GM12878 (cell line): ENCODE results near the gene TBCK. TPM values are rescaled to one million over a fixed set of nuclear protein-coding genes. Genes with fewer than 3 reads are reported as not detected.
"Not testable (repeated sequence)": the region's sequence is repeated elsewhere in the genome, so short reads cannot be mapped to it uniquely, and the experiment has no call there.

Experiments
- ATAC-seq: fragments of 200-7000 bp; cut with Tn5 transposase; 3 replicates; pipeline ENCODE4 v1.9.1; 2020; ENCODE audit warnings: mild to moderate bottlenecking, moderate library complexity
- BruUV-seq: library from RNA; stranded (reverse); fragments of 400-500 nt; replicated peaks from 2 replicates; lab custom pipeline; 2021; lab: Mats Ljungman, UMichigan
- CTCF ChIA-PET: fragments of 300-600 bp; sonication (Branson Sonifier 250); formaldehyde crosslinking; extraction: SDS; loops from one replicate; lab custom pipeline; 2021; ENCODE audit warnings: inconsistent platforms; lab: Yijun Ruan, JAX
- POLR2A ChIA-PET: fragments of 350-600 bp; formaldehyde crosslinking; extraction: SDS; loops from one replicate; lab custom pipeline; 2021; ENCODE audit warnings: inconsistent platforms; lab: Charles Lee
- RAD21 ChIA-PET: fragments of 300-600 bp; sonication (Branson Sonifier 250); formaldehyde crosslinking; loops from one replicate; lab custom pipeline; 2023; ENCODE audit warnings: antibody characterized with exemption; ENCODE audit not compliant: unreplicated experiment; lab: Charles Lee
- SMC1A ChIA-PET: fragments of 300-600 bp; sonication (Branson Sonifier 250); formaldehyde crosslinking; loops from one replicate; lab custom pipeline; 2023; ENCODE audit not compliant: unreplicated experiment, uncharacterized antibody; lab: Charles Lee
- DNase-seq: peaks from one replicate; pipeline ENCODE4 v3.0.0-alpha.2; 2011; ENCODE audit warnings: low read depth, low spot score
- FAIRE-seq: peaks from 3 replicates; lab custom pipeline; 2011; peaks lifted over from hg19 to GRCh38; lab: Jason Lieb, UNC
- H2AFZ ChIP-seq: 2 replicates; pipeline ENCODE4 v1.6.0; 2011; ENCODE audit warnings: low read depth, low read length, control low read depth; ENCODE audit not compliant: control insufficient read depth
- H3K27ac ChIP-seq: 2 replicates; pipeline ENCODE4 v1.5.1; 2011; ENCODE audit warnings: control low read depth; ENCODE audit not compliant: control insufficient read depth, insufficient read depth
- H3K27me3 ChIP-seq, 2 experiments: replicated peaks in 1 of 2; 2 replicates each; pipeline versions ENCODE4 v1.6.0 to v1.6.1; 2011; ENCODE audit warnings: low read length in 1 of 2; ENCODE audit not compliant: control insufficient read depth in 2 of 2, insufficient read depth in 2 of 2
- H3K36me3 ChIP-seq, 2 experiments: 2 replicates each; pipeline ENCODE4 v1.5.1; 2011; ENCODE audit warnings: low read length in 1 of 2; ENCODE audit not compliant: control insufficient read depth in 2 of 2, insufficient read depth in 2 of 2
- H3K4me1 ChIP-seq: 2 replicates; pipeline ENCODE4 v1.6.1; 2011; ENCODE audit warnings: mild to moderate bottlenecking, low read length, moderate library complexity, mixed read lengths; ENCODE audit not compliant: control insufficient read depth, insufficient read depth
- H3K4me2 ChIP-seq: 2 replicates; pipeline ENCODE4 v1.6.0; 2011; ENCODE audit warnings: control low read depth; ENCODE audit not compliant: control insufficient read depth, insufficient read depth
- H3K4me3 ChIP-seq: fragments of 200-600 bp; sonication (generic); 2 replicates; pipeline ENCODE4 v1.5.1; 2016
- H3K79me2 ChIP-seq: 2 replicates; pipeline ENCODE4 v1.6.0; 2011; ENCODE audit warnings: low read length; ENCODE audit not compliant: control insufficient read depth, insufficient read depth
- H3K9ac ChIP-seq: 2 replicates; pipeline ENCODE4 v1.8.0; 2011; ENCODE audit warnings: low read length, control low read depth, mixed read lengths; ENCODE audit not compliant: control insufficient read depth, insufficient read depth
- H3K9me3 ChIP-seq: replicated peaks from 3 replicates; pipeline ENCODE4 v1.5.1; 2011; ENCODE audit warnings: mild to moderate bottlenecking, low read length; ENCODE audit not compliant: control insufficient read depth, insufficient read depth
- H4K20me1 ChIP-seq: 2 replicates; pipeline ENCODE4 v1.6.0; 2011; ENCODE audit not compliant: control insufficient read depth, insufficient read depth
- BACH1 ChIP-seq: fragments of 450-650 bp; IDR thresholded peaks from 2 replicates; pipeline ENCODE4 v1.6.1; 2017; ENCODE audit warnings: mild to moderate bottlenecking, borderline replicate concordance
- E2F4 ChIP-seq: IDR thresholded peaks from 2 replicates; pipeline ENCODE4 v1.6.1; 2012; ENCODE audit warnings: low read depth, low read length, improper control_type of control experiment
- NR2C1 ChIP-seq: fragments of 450-650 bp; IDR thresholded peaks from 2 replicates; pipeline ENCODE4 v1.6.1; 2017; ENCODE audit warnings: antibody characterized with exemption, mild to moderate bottlenecking, moderate library complexity
- NR2F1 ChIP-seq: fragments of 450-650 bp; conservative IDR thresholded peaks from 2 replicates; pipeline ENCODE4 v1.6.1; 2017; ENCODE audit warnings: mild to moderate bottlenecking
- SIN3A ChIP-seq: IDR thresholded peaks from 2 replicates; pipeline ENCODE4 v1.6.1; 2012; ENCODE audit warnings: low read depth, low read length, improper control_type of control experiment
- TCF7 ChIP-seq: IDR thresholded peaks from 2 replicates; pipeline ENCODE4 v1.6.1; 2014; ENCODE audit warnings: antibody characterized with exemption, borderline replicate concordance
- ZBTB40 ChIP-seq: fragments of 450-650 bp; IDR thresholded peaks from 2 replicates; pipeline ENCODE4 v1.6.1; 2016; ENCODE audit warnings: mild to moderate bottlenecking, moderate library complexity, borderline replicate concordance
- ZNF207 ChIP-seq: fragments of 450-650 bp; IDR thresholded peaks from 2 replicates; pipeline ENCODE4 v1.6.1; 2014; ENCODE audit warnings: antibody characterized with exemption, mild to moderate bottlenecking, borderline replicate concordance
- WGBS: methylation state at CpG from one replicate; pipeline ENCODE4 v1.1.6; 2016; ENCODE audit warnings: low lambda C conversion rate; ENCODE audit not compliant: insufficient replicate concordance, insufficient coverage; ENCODE audit errors: missing lambda C conversion rate; 5-methylcytosine and 5-hydroxymethylcytosine counted together
- in situ Hi-C: fragments of 300-500 bp; cut with MboI; formaldehyde crosslinking; loops from 9 replicates; pipeline ENCODE4 v1.14.3; 2018; ENCODE audit warnings: mixed read lengths
- intact Hi-C: fragments of 100-400 bp; cut with micrococcal nuclease; formaldehyde crosslinking; loops from one replicate; pipeline ENCODE4 v1.14.2; 2022; ENCODE audit not compliant: unreplicated experiment
- polyA plus RNA-seq, 11 experiments: library from polyadenylated mRNA; depleted of rRNA in 4 of 11; unstranded in 6 of 11; stranded (reverse) in 5 of 11; fragments of >200 nt; fragmentation: Nextera tagmentation in 4 of 11; fragmentation: Illumina TruSeq in 1 of 11; extraction: Ambion mirVana in 4 of 11; extraction: Trizol in 1 of 11; gene quantifications; 1 replicate in 1 of 11; 2 replicates in 10 of 11; pipeline versions ENCODE4 v1.2.1 to v1.2.3, GENCODE V29; 2011 to 2016; ENCODE audit warnings: inconsistent platforms in 2 of 11, missing spikeins in 2 of 11, low read depth in 1 of 11
- total RNA-seq, 4 experiments: library from RNA; depleted of rRNA in 3 of 4; stranded (reverse); fragments of >200 nt in 3 of 4; fragmentation: Illumina TruSeq in 1 of 4; extraction: Trizol in 1 of 4; gene quantifications; 2 replicates each; pipeline versions ENCODE4 v1.2.1 to v1.2.3, GENCODE V29; 2013 to 2021

TBCK gene
- total and polyA plus RNA-seq, 10 of the 15 experiments (the other 5 are each of a cell fraction or from before 2014, with no cell fraction given): 4.1 to 30.3 (median 20.2) TPM

- BruUV-seq, FAIRE-seq, H3K9me3 ChIP-seq, H2AFZ ChIP-seq, SMC1A ChIA-PET, H3K4me1 ChIP-seq, H3K27ac ChIP-seq, ATAC-seq, H3K27me3 ChIP-seq, H4K20me1 ChIP-seq, POLR2A ChIA-PET, H3K4me2 ChIP-seq, H3K4me3 ChIP-seq, intact Hi-C loops, CTCF ChIA-PET, H3K36me3 ChIP-seq, RAD21 ChIA-PET, H3K9ac ChIP-seq, DNase-seq, in situ Hi-C loops: not testable (repeated sequence)
- H3K79me2 ChIP-seq: peaks cover 66% of the 10 kb centered on the region
- WGBS: 98% methylated on average over 22 of the region's 34 CpGs
These were observed 5.2 kb upstream of the TBCK start for GRCh38 chr4:106321168-106321567.

- H3K36me3 ChIP-seq: no peaks in the 10 kb centered on the region; a peak in 1 of 4 replicates
- H3K4me3 ChIP-seq: no peak overlapping the region
- no peak overlapping the region for H3K9ac ChIP-seq
- SMC1A ChIA-PET: interaction anchor here (0.8 kb wide), 1 partner anchor 12 kb away, joined by 3 read pairs; no protein-coding TSS in a partner anchor
- H3K4me2 ChIP-seq: no peak overlapping the region
- FAIRE-seq (no peak), ATAC-seq (no peak), DNase-seq (no peak)
- RAD21 ChIA-PET: no interaction called here
- BruUV-seq: no TSS peak
- no peaks in the 10 kb centered on the region for H3K27me3 ChIP-seq
- peaks cover 75% of the 10 kb centered on the region for H3K79me2 ChIP-seq
- peaks cover 2% of the 10 kb centered on the region; the same call in 2 of the 3 replicates for H3K9me3 ChIP-seq
- POLR2A ChIA-PET: no interaction called here
- no peak overlapping the region for H3K27ac ChIP-seq
- no peaks in the 10 kb centered on the region for H4K20me1 ChIP-seq
- intact Hi-C loops (no loop called here), in situ Hi-C loops (no loop called here)
- 100% methylated on average over 1 of the region's 1 CpG for WGBS
- CTCF ChIA-PET: interaction anchor here (1.3 kb wide), 3 partner anchors 8 to 54 kb away, joined by 3 to 12 read pairs (median 3); no protein-coding TSS in a partner anchor
- no peak overlapping the region for H2AFZ ChIP-seq
- H3K4me1 ChIP-seq: peaks cover 3% of the 10 kb centered on the region; the same call in 1 of the 2 replicates
- no peak for TF ChIP-seq NR2F1
- no peak for TF ChIP-seq E2F4
- no peak for TF ChIP-seq BACH1
- no peak for TF ChIP-seq TCF7
- TF ChIP-seq ZNF207: no peak
- no peak for TF ChIP-seq SIN3A
- TF ChIP-seq NR2C1: no peak
- TF ChIP-seq ZBTB40: no peak
These were observed 4.2 kb upstream of the TBCK start for GRCh38 chr4:106320235-106320634.
